Mucosa of rectum (tissue), 2 donors: ENCODE measurements around the gene CDK2.
"Not testable (repeated sequence)": the region's sequence is repeated elsewhere in the genome, so short reads cannot be mapped to it uniquely, and the experiment has no call there.

ENCODE experiments used
- H3K27ac ChIP-seq, 2 donors: one replicate each; pipeline ENCODE4 v1.7.0; 2013; ENCODE audit warnings: inconsistent platforms in 2 of 2, low read depth in 2 of 2, low read length in 2 of 2
- H3K27me3 ChIP-seq, 2 donors: one replicate each; pipeline ENCODE4 v1.7.0; 2013; ENCODE audit warnings: low read length in 2 of 2; ENCODE audit not compliant: control insufficient read depth in 2 of 2, insufficient read depth in 2 of 2
- H3K36me3 ChIP-seq, 2 donors: one replicate each; pipeline ENCODE4 v1.7.0; 2013; ENCODE audit warnings: low read length in 2 of 2; ENCODE audit not compliant: control insufficient read depth in 2 of 2, insufficient read depth in 2 of 2
- H3K4me1 ChIP-seq, 2 donors: one replicate each; pipeline ENCODE4 v1.7.0; 2013; ENCODE audit warnings: low read length in 2 of 2, mild to moderate bottlenecking in 1 of 2; ENCODE audit not compliant: control insufficient read depth in 2 of 2, insufficient read depth in 2 of 2
- H3K4me3 ChIP-seq, 2 donors: one replicate each; pipeline ENCODE4 v1.7.0; 2013; ENCODE audit warnings: low read length in 2 of 2
- H3K9ac ChIP-seq, 2 donors: one replicate each; pipeline ENCODE4 v1.7.0; 2013; ENCODE audit warnings: low read length in 2 of 2, low read depth in 1 of 2, mild to moderate bottlenecking in 1 of 2
- H3K9me3 ChIP-seq, 2 donors: one replicate each; pipeline ENCODE4 v1.7.0; 2013; ENCODE audit warnings: low read length in 2 of 2; ENCODE audit not compliant: control insufficient read depth in 2 of 2
- donor health status: healthy.
- donor health status: Normal muscosa, but diverticular disease.

CDK2 gene

GRCh38 chr12:55978393-55978792, 11.8 kb downstream of the CDK2 start:
- Histone ChIP-seq H3K27me3 (no peaks in the 10 kb centered on the region), H3K36me3 (peaks cover 3 to 8% of the 10 kb centered on the region in 2 donors), H3K4me3 (no peak overlapping the region), H3K27ac (no peak overlapping the region), H3K4me1 (peaks cover 18 to 29% of the 10 kb centered on the region in 2 donors), H3K9ac (no peak overlapping the region), H3K9me3 (no peaks in the 10 kb centered on the region)

- no peaks in the 10 kb centered on the region for H3K27me3 ChIP-seq
- no peak overlapping the region for H3K27ac ChIP-seq
- H3K36me3 ChIP-seq: peaks cover 5 to 8% of the 10 kb centered on the region in 2 donors
- no peak overlapping the region for H3K9ac ChIP-seq
- no peaks in the 10 kb centered on the region for H3K9me3 ChIP-seq
- peaks cover 18 to 29% of the 10 kb centered on the region in 2 donors for H3K4me1 ChIP-seq
- no peak overlapping the region for H3K4me3 ChIP-seq
Observed at GRCh38 chr12:55979069-55979468, 12.4 kb downstream of the CDK2 start.

GRCh38 chr12:55981882-55982281, 15.3 kb downstream of the CDK2 start:
- peaks cover 8 to 20% of the 10 kb centered on the region in 2 donors for H3K36me3 ChIP-seq
- not testable (repeated sequence) for H3K27ac ChIP-seq, H3K9me3 ChIP-seq, H3K9ac ChIP-seq, H3K27me3 ChIP-seq, H3K4me3 ChIP-seq
- peaks cover 7 to 12% of the 10 kb centered on the region in 2 donors for H3K4me1 ChIP-seq

- Histone ChIP-seq H3K36me3 (peaks cover 14 to 21% of the 10 kb centered on the region in 2 donors), H3K27me3 (no peaks in the 10 kb centered on the region), H3K27ac (no peak overlapping the region), H3K4me3 (no peak overlapping the region), H3K9me3 (no peaks in the 10 kb centered on the region), H3K9ac (no peak overlapping the region), H3K4me1 (peaks cover 4 to 6% of the 10 kb centered on the region in 2 donors)
Observed at GRCh38 chr12:55982319-55982936, 15.8 kb downstream of the CDK2 start.

- Histone ChIP-seq H3K27me3 (no peaks in the 10 kb centered on the region), H3K4me1 (no peaks in the 10 kb centered on the region), H3K4me3 (no peak overlapping the region), H3K9me3 (no peaks in the 10 kb centered on the region), H3K9ac (no peak overlapping the region), H3K36me3 (peaks cover 17 to 25% of the 10 kb centered on the region in 2 donors), H3K27ac (no peak overlapping the region)
Observed at GRCh38 chr12:55983232-55983842, 16.7 kb downstream of the CDK2 start.

- Histone ChIP-seq H3K36me3 (peaks cover 22 to 27% of the 10 kb centered on the region in 2 donors), H3K27me3 (no peaks in the 10 kb centered on the region), H3K4me1 (no peaks in the 10 kb centered on the region), H3K4me3 (no peak overlapping the region), H3K9ac (no peak overlapping the region), H3K27ac (no peak overlapping the region), H3K9me3 (no peaks in the 10 kb centered on the region)
Observed at GRCh38 chr12:55984861-55985260, 18.2 kb downstream of the CDK2 start.

GRCh38 chr12:55985341-55985740, 18.7 kb downstream of the CDK2 start:
- Histone ChIP-seq H3K4me1 (no peaks in the 10 kb centered on the region), H3K36me3 (peaks cover 26 to 29% of the 10 kb centered on the region in 2 donors), H3K27me3 (no peaks in the 10 kb centered on the region), H3K27ac (no peak overlapping the region), H3K9ac (no peak overlapping the region), H3K9me3 (no peaks in the 10 kb centered on the region), H3K4me3 (no peak overlapping the region)

GRCh38 chr12:55985976-55986375, 19.3 kb downstream of the CDK2 start:
- H3K4me1 ChIP-seq, H3K4me3 ChIP-seq, H3K27me3 ChIP-seq, H3K9me3 ChIP-seq, H3K9ac ChIP-seq, H3K27ac ChIP-seq: not testable (repeated sequence)
- peaks cover 32 to 35% of the 10 kb centered on the region in 2 donors for H3K36me3 ChIP-seq

GRCh38 chr12:55991110-55991509, 24.5 kb downstream of the CDK2 start:
- no peaks in the 10 kb centered on the region for H3K4me1 ChIP-seq
- no peaks in the 10 kb centered on the region for H3K27me3 ChIP-seq
- H3K9ac ChIP-seq: no peak overlapping the region
- no peaks in the 10 kb centered on the region for H3K9me3 ChIP-seq
- H3K4me3 ChIP-seq: no peak overlapping the region
- H3K36me3 ChIP-seq: peaks cover 56 to 62% of the 10 kb centered on the region in 2 donors
- no peak overlapping the region for H3K27ac ChIP-seq

- Histone ChIP-seq H3K36me3 (peaks cover 44 to 53% of the 10 kb centered on the region in 2 donors), H3K9ac (no peak overlapping the region), H3K9me3 (no peaks in the 10 kb centered on the region), H3K27ac (no peak overlapping the region), H3K4me3 (no peak overlapping the region), H3K27me3 (no peaks in the 10 kb centered on the region), H3K4me1 (peaks cover 10 to 12% of the 10 kb centered on the region in 2 donors)
Observed at GRCh38 chr12:55993230-55993853, 26.7 kb downstream of the CDK2 start.
